Retinal pigment epithelial cell (primary cell): ENCODE measurements around the gene PPIAL4G.
"Not testable (repeated sequence)": the region's sequence is repeated elsewhere in the genome, so short reads cannot be mapped to it uniquely, and the experiment has no call there.

Experiments used
- DNase-seq: peaks from one replicate; pipeline ENCODE4 v3.0.0-alpha.2; 2010; ENCODE audit warnings: low read depth
- H3K4me3 ChIP-seq: 2 replicates; pipeline ENCODE4 v1.5.1; 2011; ENCODE audit warnings: mild to moderate bottlenecking, low read length, control low read depth, moderate library complexity
- CTCF ChIP-seq: conservative IDR thresholded peaks from 2 replicates; pipeline ENCODE4 v1.5.1; 2011; ENCODE audit warnings: low read depth, low read length, control low read depth, inconsistent platforms

The PPIAL4G gene

GRCh38 chr1:148435406-148435805 is 47.7 kb downstream of the PPIAL4G start:
- DNase-seq: no peak
- no peak overlapping the region for H3K4me3 ChIP-seq
- no peak for TF ChIP-seq CTCF

GRCh38 chr1:148434832-148435231 is 48.3 kb downstream of the PPIAL4G start:
- H3K4me3 ChIP-seq: no peak overlapping the region
- no peak for DNase-seq

GRCh38 chr1:148432916-148433317 is 50.2 kb downstream of the PPIAL4G start:
- H3K4me3 ChIP-seq: not testable (repeated sequence)
- DNase-seq: peak; percentile 5

More at GRCh38 chr1:148434832-148435231, 48.3 kb downstream of the PPIAL4G start:
- TF ChIP-seq CTCF: no peak
